Endothelial cell of umbilical vein (primary cell): ENCODE data around the gene LITAF. TPM values are rescaled to one million over a fixed set of nuclear protein-coding genes. Genes with fewer than 3 reads are reported as not detected.

ENCODE experiments used
- BruUV-seq: library from RNA; stranded (reverse); fragments of 400-500 nt; replicated peaks from 2 replicates; lab custom pipeline; 2021; lab: Mats Ljungman, UMichigan
- CTCF ChIA-PET: fragments of 300-600, 350-600 bp; sonication (Branson Sonifier 250); formaldehyde crosslinking; loops from one replicate; lab custom pipeline; 2021; ENCODE audit warnings: antibody characterized with exemption, inconsistent platforms; lab: Charles Lee
- POLR2A ChIA-PET: fragments of 300-600, 350-600 bp; sonication (Branson Sonifier 250); formaldehyde crosslinking; loops from one replicate; lab custom pipeline; 2021; ENCODE audit warnings: antibody characterized with exemption, inconsistent platforms; lab: Charles Lee
- DNase-seq: peaks from one replicate; pipeline ENCODE4 v3.0.0-alpha.2; 2011; ENCODE audit warnings: low read depth, low spot score
- FAIRE-seq: peaks from 2 replicates; lab custom pipeline; 2011; peaks lifted over from hg19 to GRCh38; lab: Jason Lieb, UNC
- H2AFZ ChIP-seq: 2 replicates; pipeline ENCODE4 v1.6.0; 2012; ENCODE audit warnings: low read depth, low read length, control low read depth, inconsistent platforms
- H3K27ac ChIP-seq: 2 replicates; pipeline ENCODE4 v1.5.1; 2011; ENCODE audit warnings: low read depth, mild to moderate bottlenecking, control low read depth, low read length, moderate library complexity; ENCODE audit not compliant: insufficient read depth
- H3K27me3 ChIP-seq, 2 experiments: 2 replicates each; pipeline versions ENCODE4 v1.6.0 to v1.6.1; 2011; ENCODE audit warnings: low read length in 2 of 2, mixed read lengths in 1 of 2; ENCODE audit not compliant: control insufficient read depth in 2 of 2, insufficient read depth in 2 of 2
- H3K36me3 ChIP-seq, 2 experiments: 2 replicates in 1 of 2; 3 replicates in 1 of 2; pipeline ENCODE4 v1.5.1; 2011; ENCODE audit warnings: low read length in 2 of 2, mild to moderate bottlenecking in 1 of 2, moderate library complexity in 1 of 2; ENCODE audit not compliant: control insufficient read depth in 2 of 2, insufficient read depth in 2 of 2; ENCODE audit errors: extremely low read depth in 1 of 2
- H3K4me1 ChIP-seq: 3 replicates; pipeline ENCODE4 v1.5.1; 2011; ENCODE audit warnings: mild to moderate bottlenecking, low read length; ENCODE audit not compliant: control insufficient read depth, insufficient read depth; ENCODE audit errors: extremely low read depth
- H3K4me2 ChIP-seq: 2 replicates; pipeline ENCODE4 v1.6.1; 2011; ENCODE audit warnings: low read length, control low read depth, mixed read lengths; ENCODE audit not compliant: insufficient read depth
- H3K4me3 ChIP-seq, 3 experiments: fragments of 200-600 bp in 1 of 3; sonication (generic), shearing (Covaris generic) in 1 of 3; replicated peaks in 1 of 3; 2 replicates each; pipeline ENCODE4 v1.5.1; 2011 to 2016; ENCODE audit warnings: control low read depth in 3 of 3, low read length in 3 of 3, mild to moderate bottlenecking in 2 of 3, inconsistent platforms in 1 of 3, low read depth in 1 of 3, moderate library complexity in 1 of 3; ENCODE audit not compliant: insufficient read depth in 1 of 3
- H3K79me2 ChIP-seq: 2 replicates; pipeline ENCODE4 v1.6.0; 2012; ENCODE audit warnings: low read length, inconsistent platforms; ENCODE audit not compliant: control insufficient read depth, insufficient read depth
- H3K9ac ChIP-seq: replicated peaks from 2 replicates; pipeline ENCODE3; 2011; ENCODE audit warnings: low read length, control low read depth; ENCODE audit not compliant: insufficient read depth; ENCODE audit errors: extremely low read depth
- H3K9me1 ChIP-seq: replicated peaks from 3 replicates; pipeline ENCODE4 v1.6.0; 2011; ENCODE audit warnings: mild to moderate bottlenecking, low read length; ENCODE audit not compliant: control insufficient read depth, insufficient read depth; ENCODE audit errors: extremely low read depth
- H3K9me3 ChIP-seq: replicated peaks from 2 replicates; pipeline ENCODE4 v1.5.1; 2012; ENCODE audit warnings: low read length, inconsistent platforms; ENCODE audit not compliant: control insufficient read depth, insufficient read depth
- H4K20me1 ChIP-seq: replicated peaks from 2 replicates; pipeline ENCODE3; 2011; ENCODE audit warnings: mild to moderate bottlenecking, low read length; ENCODE audit not compliant: control insufficient read depth, insufficient read depth; ENCODE audit errors: extremely low read depth
- CTCF ChIP-seq, 2 donors: IDR thresholded peaks; 1 replicate in 1 of 2; 2 replicates in 1 of 2; pipeline ENCODE4 v1.5.1; 2011; ENCODE audit warnings: low read length in 2 of 2, mild to moderate bottlenecking in 2 of 2, moderate library complexity in 2 of 2, control low read depth in 1 of 2, inconsistent platforms in 1 of 2, low read depth in 1 of 2; ENCODE audit not compliant: insufficient read depth in 1 of 2; ENCODE audit errors: extremely low read depth in 1 of 2
- EZH2 ChIP-seq: IDR thresholded peaks from 2 replicates; pipeline ENCODE4 v1.6.1; 2012; ENCODE audit warnings: borderline replicate concordance, low read depth, mild to moderate bottlenecking, moderate library complexity, low read length, inconsistent platforms; ENCODE audit not compliant: severe bottlenecking
- FOS ChIP-seq: IDR thresholded peaks from 2 replicates; pipeline ENCODE4 v1.6.1; 2011; ENCODE audit warnings: mild to moderate bottlenecking, low read length, moderate library complexity, borderline replicate concordance; ENCODE audit not compliant: insufficient read depth
- GATA2 ChIP-seq: IDR thresholded peaks from 2 replicates; pipeline ENCODE4 v1.7.0; 2011; ENCODE audit warnings: low read depth, mild to moderate bottlenecking, moderate library complexity, mixed read lengths, low read length; ENCODE audit not compliant: insufficient read length, insufficient read depth
- JUN ChIP-seq: IDR thresholded peaks from 2 replicates; pipeline ENCODE4 v1.6.1; 2011; ENCODE audit warnings: borderline replicate concordance, low read depth; ENCODE audit not compliant: insufficient read length, insufficient read depth
- MAX ChIP-seq: IDR thresholded peaks from 2 replicates; pipeline ENCODE4 v1.6.1; 2011; ENCODE audit not compliant: insufficient read depth, insufficient read length
- MYC ChIP-seq: IDR thresholded peaks from one replicate; pipeline ENCODE4 v1.6.1; 2011; ENCODE audit warnings: mild to moderate bottlenecking, low read depth, low read length
- POLR2A ChIP-seq: IDR thresholded peaks from 2 replicates; pipeline ENCODE4 v1.6.1; 2012; ENCODE audit warnings: low read depth, mild to moderate bottlenecking, control low read depth, low read length
- POLR2AphosphoS5 ChIP-seq: IDR thresholded peaks from 2 replicates; pipeline ENCODE4 v1.6.1; 2012; ENCODE audit warnings: low read depth, mild to moderate bottlenecking, control low read depth, low read length, moderate library complexity; ENCODE audit not compliant: insufficient read depth
- dilution Hi-C: fragments of 300-500 bp; cut with MboI; formaldehyde crosslinking; loops from one replicate; pipeline ENCODE4 v1.15.0; 2019; ENCODE audit warnings: low sequenced_read_pairs; ENCODE audit not compliant: extremely low pct_ligation_motif_present
- intact Hi-C: fragments of 100-400 bp; cut with micrococcal nuclease; formaldehyde crosslinking; loops from one replicate; pipeline ENCODE4 v1.10.0; 2022
- polyA plus RNA-seq, 4 experiments: library from polyadenylated mRNA; depleted of rRNA in 3 of 4; stranded (reverse) in 3 of 4; unstranded in 1 of 4; fragments of >200 nt; gene quantifications; 2 replicates each; pipeline versions ENCODE4 v1.2.1 to v1.2.3, GENCODE V29; 2011 to 2012; ENCODE audit warnings: missing spikeins in 1 of 4
- total RNA-seq: library from RNA; stranded (reverse); gene quantifications from 2 replicates; pipeline ENCODE4 v1.2.3, GENCODE V29; 2021

Gene LITAF
- total and polyA plus RNA-seq, 2 donors (not counting 3 experiments of a cell fraction or from before 2014, with no cell fraction given) = 15.2 to 27.2 TPM

GRCh38 chr16:11634312-11634711 is 47.6 kb upstream of the LITAF start:
- BruUV-seq = no TSS peak
- H3K36me3 ChIP-seq = no peaks in the 10 kb centered on the region
- FAIRE-seq (no peak), DNase-seq (no peak)
- H4K20me1 ChIP-seq = no peaks in the 10 kb centered on the region
- CTCF ChIA-PET = no interaction called here
- dilution Hi-C loops = no loop called here
- H2AFZ ChIP-seq = no peak overlapping the region
- no peaks in the 10 kb centered on the region for H3K79me2 ChIP-seq
- H3K27ac ChIP-seq = no peak overlapping the region
- no peaks in the 10 kb centered on the region for H3K9me1 ChIP-seq
- POLR2A ChIA-PET = no interaction called here
- intact Hi-C loops = no loop called here
- no peak overlapping the region for H3K4me2 ChIP-seq
- no peaks in the 10 kb centered on the region for H3K4me1 ChIP-seq
- no peaks in the 10 kb centered on the region for H3K9me3 ChIP-seq
- no peak overlapping the region for H3K9ac ChIP-seq
- no peak overlapping the region for H3K4me3 ChIP-seq
- no peak for TF ChIP-seq MYC
- no peak for TF ChIP-seq FOS
- no peak for TF ChIP-seq JUN
- no peak for TF ChIP-seq POLR2A
- TF ChIP-seq POLR2AphosphoS5 = no peak
- no peak for TF ChIP-seq EZH2
- TF ChIP-seq MAX = no peak
- no peak for TF ChIP-seq CTCF (IDR thresholded peaks at IDR 0.05; ENCODE audit: extremely low read depth in 1 of 2, insufficient read depth in 1 of 2, low read depth in 1 of 2, low read length in 2 of 2)
- TF ChIP-seq GATA2 = no peak
- H3K27me3 ChIP-seq = no peaks in the 10 kb centered on the region
